GM12892 (cell line): ENCODE data around the gene DOCK4.

Experiments
- POLR2A ChIP-seq: IDR thresholded peaks from 2 replicates; pipeline ENCODE4 v1.6.1; 2011; ENCODE audit warnings: low read depth, low read length, control low read depth
- TAF1 ChIP-seq: IDR thresholded peaks from 2 replicates; pipeline ENCODE4 v1.6.1; 2011; ENCODE audit warnings: low read depth, mild to moderate bottlenecking, control low read depth, low read length, borderline replicate concordance

- TF ChIP-seq POLR2A (no peak), TAF1 (no peak)
Measured at GRCh38 chr7:112212571-112212970, 6.4 kb upstream of the DOCK4 start.
